Retinal pigment epithelial cell (primary cell): Measurements from ENCODE around the gene ACVR1C.

ENCODE experiments used
- DNase-seq: peaks from one replicate; pipeline ENCODE4 v3.0.0-alpha.2; 2010; ENCODE audit warnings: low read depth
- H3K4me3 ChIP-seq: 2 replicates; pipeline ENCODE4 v1.5.1; 2011; ENCODE audit warnings: mild to moderate bottlenecking, low read length, control low read depth, moderate library complexity
- CTCF ChIP-seq: conservative IDR thresholded peaks from 2 replicates; pipeline ENCODE4 v1.5.1; 2011; ENCODE audit warnings: low read depth, low read length, control low read depth, inconsistent platforms

The ACVR1C gene

GRCh38 chr2:157487271-157487610 lies 141.4 kb downstream of the ACVR1C start:
- no peak overlapping the region for H3K4me3 ChIP-seq
- no peak for DNase-seq
- TF ChIP-seq CTCF: no peak

GRCh38 chr2:157486596-157487270 lies 141.9 kb downstream of the ACVR1C start:
- TF ChIP-seq CTCF: no peak
- no peak for DNase-seq

DNA sequence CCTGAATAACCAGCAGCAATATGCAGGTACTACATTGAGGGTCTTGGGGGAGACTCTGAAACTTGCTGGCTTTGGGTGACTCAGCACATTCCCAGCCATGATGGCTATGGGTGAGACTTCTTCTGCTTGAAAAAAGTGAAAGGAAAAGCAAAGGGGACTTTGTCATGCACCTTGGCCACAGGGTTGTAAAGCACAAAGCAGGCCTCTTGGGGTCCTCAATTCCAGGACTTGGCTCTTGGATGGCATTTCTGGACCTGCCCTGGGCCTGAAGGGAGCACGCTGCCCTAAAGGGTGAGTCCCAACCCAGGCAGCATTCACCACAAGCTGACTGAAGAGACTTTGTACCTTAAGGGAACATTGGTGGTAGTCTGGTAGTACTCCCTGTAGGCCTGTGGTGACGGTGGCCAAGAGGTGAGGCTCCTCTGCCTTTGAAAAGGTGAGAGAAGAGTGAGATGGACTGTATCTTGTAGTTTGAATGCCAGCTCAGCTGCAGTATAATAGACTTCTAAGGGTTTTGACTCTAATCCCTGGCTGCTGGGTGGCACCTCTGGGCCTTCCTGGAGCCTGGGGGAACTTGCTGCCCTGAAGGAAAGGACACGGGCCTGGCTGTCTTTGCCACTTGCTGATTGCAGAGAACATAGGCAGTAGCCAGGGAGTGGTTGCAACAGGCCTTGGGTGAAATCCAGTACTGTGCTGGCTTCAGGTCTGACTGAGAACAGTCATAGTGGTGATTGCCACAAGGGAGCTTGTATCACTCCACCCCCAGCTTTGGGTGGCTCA lies 148.3 kb downstream of the ACVR1C start:
- no peak for TF ChIP-seq CTCF
- DNase-seq: no peak
- H3K4me3 ChIP-seq: no peak overlapping the region

More at GRCh38 chr2:157486596-157487270, 141.9 kb downstream of the ACVR1C start:
- no peak overlapping the region for H3K4me3 ChIP-seq

GRCh38 chr2:157479081-157480027 lies 149.3 kb downstream of the ACVR1C start:
- no peak for DNase-seq
- H3K4me3 ChIP-seq: no peak overlapping the region
- TF ChIP-seq CTCF: no peak

DNA sequence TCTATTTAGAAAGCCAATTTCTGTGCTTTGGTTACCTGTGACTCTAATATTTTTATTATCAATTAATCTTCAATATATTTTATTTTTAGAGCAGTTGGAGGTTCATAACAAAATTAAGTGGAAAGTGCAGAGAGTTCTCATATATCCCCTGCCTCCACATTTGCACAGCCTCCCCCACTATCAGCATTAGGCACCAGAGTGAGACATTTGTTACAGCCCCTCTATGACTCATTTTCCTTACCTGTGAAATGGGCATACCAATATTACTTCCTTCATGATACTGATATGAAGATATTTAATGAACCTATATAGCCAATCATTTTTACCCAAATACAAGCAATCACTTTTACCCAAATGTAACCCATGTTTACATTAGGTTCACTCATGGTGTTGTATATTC lies 150.7 kb downstream of the ACVR1C start:
- TF ChIP-seq CTCF: no peak
- no peak for DNase-seq
- no peak overlapping the region for H3K4me3 ChIP-seq

- H3K4me3 ChIP-seq: no peak overlapping the region
- no peak for DNase-seq
- TF ChIP-seq CTCF: no peak
Measured at GRCh38 chr2:157476953-157477709, 151.5 kb downstream of the ACVR1C start.
